ENCODE data around the gene GSX2. TPM values are rescaled to one million over a fixed set of nuclear protein-coding genes. Genes with fewer than 3 reads are reported as not detected.

The GSX2 gene
- total and polyA plus RNA-seq, 10 of the 15 experiments (the other 5 are each of a cell fraction or from before 2014, with no cell fraction given), result 0.04 to 0.58 (median 0.50) TPM; not detected in 5

DNA sequence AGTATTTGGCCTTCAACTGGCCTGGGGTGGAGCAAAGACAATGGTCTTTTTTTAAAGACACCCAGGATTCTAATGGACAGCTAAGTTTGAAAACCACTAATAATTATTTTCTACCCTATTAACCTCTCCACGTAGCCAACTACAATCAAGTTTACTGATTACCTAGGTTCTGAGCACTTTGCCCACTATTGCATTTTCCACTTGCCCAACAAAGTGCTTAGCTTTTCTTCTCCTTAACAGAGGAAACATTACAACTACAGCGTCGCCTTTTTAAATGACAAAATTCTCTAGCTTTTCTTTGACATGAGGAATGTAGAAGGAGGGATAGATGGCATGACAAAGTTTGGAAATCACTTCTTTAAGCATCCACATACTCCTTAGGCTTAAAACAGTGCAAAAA lies 37.6 kb upstream of the GSX2 start (continued):
- TF ChIP-seq EP300 (IDR thresholded peaks at IDR 0.05; ENCODE audit: borderline replicate concordance in 1 of 2, control insufficient read depth in 1 of 2, low read depth in 2 of 2, low read length in 2 of 2), result no peak
- TF ChIP-seq, protein P1, sequence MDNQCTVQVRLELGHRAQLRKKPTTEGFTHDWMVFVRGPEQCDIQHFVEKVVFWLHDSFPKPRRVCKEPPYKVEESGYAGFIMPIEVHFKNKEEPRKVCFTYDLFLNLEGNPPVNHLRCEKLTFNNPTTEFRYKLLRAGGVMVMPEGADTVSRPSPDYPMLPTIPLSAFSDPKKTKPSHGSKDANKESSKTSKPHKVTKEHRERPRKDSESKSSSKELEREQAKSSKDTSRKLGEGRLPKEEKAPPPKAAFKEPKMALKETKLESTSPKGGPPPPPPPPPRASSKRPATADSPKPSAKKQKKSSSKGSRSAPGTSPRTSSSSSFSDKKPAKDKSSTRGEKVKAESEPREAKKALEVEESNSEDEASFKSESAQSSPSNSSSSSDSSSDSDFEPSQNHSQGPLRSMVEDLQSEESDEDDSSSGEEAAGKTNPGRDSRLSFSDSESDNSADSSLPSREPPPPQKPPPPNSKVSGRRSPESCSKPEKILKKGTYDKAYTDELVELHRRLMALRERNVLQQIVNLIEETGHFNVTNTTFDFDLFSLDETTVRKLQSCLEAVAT (IDR thresholded peaks at IDR 0.05), result no peak
- TF ChIP-seq HDGF (IDR thresholded peaks at IDR 0.05), result no peak
- TF ChIP-seq, protein P2, sequence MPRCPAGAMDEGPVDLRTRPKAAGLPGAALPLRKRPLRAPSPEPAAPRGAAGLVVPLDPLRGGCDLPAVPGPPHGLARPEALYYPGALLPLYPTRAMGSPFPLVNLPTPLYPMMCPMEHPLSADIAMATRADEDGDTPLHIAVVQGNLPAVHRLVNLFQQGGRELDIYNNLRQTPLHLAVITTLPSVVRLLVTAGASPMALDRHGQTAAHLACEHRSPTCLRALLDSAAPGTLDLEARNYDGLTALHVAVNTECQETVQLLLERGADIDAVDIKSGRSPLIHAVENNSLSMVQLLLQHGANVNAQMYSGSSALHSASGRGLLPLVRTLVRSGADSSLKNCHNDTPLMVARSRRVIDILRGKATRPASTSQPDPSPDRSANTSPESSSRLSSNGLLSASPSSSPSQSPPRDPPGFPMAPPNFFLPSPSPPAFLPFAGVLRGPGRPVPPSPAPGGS (IDR thresholded peaks at IDR 0.05; ENCODE audit: borderline replicate concordance, insufficient read depth, low read depth, low read length, poor library complexity, severe bottlenecking), result no peak
- no peak for TF ChIP-seq CBX5 (IDR thresholded peaks at IDR 0.05; ENCODE audit: low read depth)
- TF ChIP-seq SUPT20H (IDR thresholded peaks at IDR 0.05; ENCODE audit: borderline replicate concordance, control insufficient read depth, low read depth, low read length), result no peak
- TF ChIP-seq CHD2 (IDR thresholded peaks at IDR 0.05; ENCODE audit: borderline replicate concordance, low read depth, low read length), result no peak
- no peak for TF ChIP-seq KDM1A (IDR thresholded peaks at IDR 0.05; ENCODE audit: borderline replicate concordance)
- no peak for TF ChIP-seq YBX1 (IDR thresholded peaks at IDR 0.05)

DNA sequence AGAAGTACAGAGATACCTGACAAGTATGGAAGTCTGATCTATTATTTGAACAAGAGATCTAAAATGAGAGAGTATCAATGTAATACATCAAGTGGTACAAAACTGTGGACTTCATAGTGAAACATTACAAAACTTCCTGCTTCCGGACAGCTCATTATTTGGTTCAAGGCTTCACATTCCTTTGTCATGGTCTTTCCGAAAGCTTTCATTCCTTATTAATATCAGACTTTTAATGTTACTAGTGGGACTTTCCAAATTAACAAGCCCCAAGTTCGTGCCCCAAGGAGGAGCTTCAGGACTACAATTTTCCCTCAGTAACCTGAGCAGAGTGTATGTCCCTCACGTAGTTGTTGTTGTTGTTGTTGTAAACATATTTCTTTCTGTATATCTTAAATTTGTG lies 36.7 kb upstream of the GSX2 start:
- SMC1A ChIA-PET (ENCODE audit: uncharacterized antibody, unreplicated experiment), result interaction anchor here (0.7 to 1.2 kb wide), 3 partner anchors 14 to 47 kb away, joined by 3 to 5 read pairs (median 4); no protein-coding TSS in a partner anchor
- Histone ChIP-seq H2AFZ (ENCODE audit: control insufficient read depth, low read depth, low read length) (peak overlapping the region; percentile 2; the same call in 1 of the 2 replicates), H3K36me3 (ENCODE audit: control insufficient read depth in 2 of 2, insufficient read depth in 2 of 2, low read length in 1 of 2) (no peaks in the 10 kb centered on the region), H3K79me2 (ENCODE audit: control insufficient read depth, insufficient read depth, low read length) (peaks cover 46% of the 10 kb centered on the region), H3K27me3 (replicated peaks in 1 of 2; ENCODE audit: control insufficient read depth in 2 of 2, insufficient read depth in 2 of 2, low read length in 1 of 2) (no peaks in the 10 kb centered on the region), H3K27ac (ENCODE audit: control insufficient read depth, insufficient read depth) (peak overlapping the region; percentile 68), H3K9ac (ENCODE audit: control insufficient read depth, insufficient read depth, low read length) (peak overlapping the region; percentile 84), H4K20me1 (ENCODE audit: control insufficient read depth, insufficient read depth) (no peaks in the 10 kb centered on the region), H3K9me3 (replicated peaks; ENCODE audit: control insufficient read depth, insufficient read depth, low read length) (no peaks in the 10 kb centered on the region), H3K4me2 (ENCODE audit: control insufficient read depth, insufficient read depth) (peak overlapping the region; percentile 78), H3K4me1 (ENCODE audit: control insufficient read depth, insufficient read depth, low read length) (no peaks in the 10 kb centered on the region), H3K4me3 (peak overlapping the region; percentile 91)
- CTCF ChIA-PET, result interaction anchor here (1.4 to 1.8 kb wide), 3 partner anchors 9 to 357 kb away, joined by 5 to 7 read pairs (median 5); no protein-coding TSS in a partner anchor
- intact Hi-C loops (cut with micrococcal nuclease; ENCODE audit: unreplicated experiment), result loop anchor here (10.0 kb wide), 2 partner anchors 358 to 1348 kb away; no protein-coding TSS in a partner anchor
- 4% methylated on average over 4 of the region's 4 CpGs for WGBS (ENCODE audit: insufficient coverage, insufficient replicate concordance, low lambda C conversion rate, missing lambda C conversion rate)
- DNase-seq (ENCODE audit: low read depth, low spot score), result no peak
- ATAC-seq, result peak; percentile 10
- TF ChIP-seq IKZF2 (IDR thresholded peaks at IDR 0.05), result 0 out of 4 replicates have a peak, but pooled peaks of 1 of the 2 experiments have one; percentile 14
- TF ChIP-seq, protein P3, sequence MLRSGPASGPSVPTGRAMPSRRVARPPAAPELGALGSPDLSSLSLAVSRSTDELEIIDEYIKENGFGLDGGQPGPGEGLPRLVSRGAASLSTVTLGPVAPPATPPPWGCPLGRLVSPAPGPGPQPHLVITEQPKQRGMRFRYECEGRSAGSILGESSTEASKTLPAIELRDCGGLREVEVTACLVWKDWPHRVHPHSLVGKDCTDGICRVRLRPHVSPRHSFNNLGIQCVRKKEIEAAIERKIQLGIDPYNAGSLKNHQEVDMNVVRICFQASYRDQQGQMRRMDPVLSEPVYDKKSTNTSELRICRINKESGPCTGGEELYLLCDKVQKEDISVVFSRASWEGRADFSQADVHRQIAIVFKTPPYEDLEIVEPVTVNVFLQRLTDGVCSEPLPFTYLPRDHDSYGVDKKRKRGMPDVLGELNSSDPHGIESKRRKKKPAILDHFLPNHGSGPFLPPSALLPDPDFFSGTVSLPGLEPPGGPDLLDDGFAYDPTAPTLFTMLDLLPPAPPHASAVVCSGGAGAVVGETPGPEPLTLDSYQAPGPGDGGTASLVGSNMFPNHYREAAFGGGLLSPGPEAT (IDR thresholded peaks at IDR 0.05; ENCODE audit: low read depth), result 0 out of 2 replicates have a peak, but pooled peaks have one; percentile 36
- TF ChIP-seq LARP7 (IDR thresholded peaks at IDR 0.05), result no peak
- peak; percentile 45; the same call in 1 of the 2 replicates for TF ChIP-seq NFIC (IDR thresholded peaks at IDR 0.05; ENCODE audit: low read depth, low read length)
- TF ChIP-seq ETV6 (conservative IDR thresholded peaks at IDR 0.05 in 1 of 2, IDR thresholded peaks at IDR 0.05 in 1 of 2; ENCODE audit: borderline replicate concordance in 1 of 2, low read depth in 1 of 2), result peak in 1 of 2 experiments; percentile 16; a peak in 1 of 4 replicates
- no peak for TF ChIP-seq SP1 (IDR thresholded peaks at IDR 0.05; ENCODE audit: low read depth, low read length)
- TF ChIP-seq CREB1 (IDR thresholded peaks at IDR 0.05; ENCODE audit: low read depth), result 0 out of 2 replicates have a peak, but pooled peaks have one; percentile 47
- TF ChIP-seq GABPA (IDR thresholded peaks at IDR 0.05; ENCODE audit: low read depth), result 0 out of 2 replicates have a peak, but pooled peaks have one; percentile 53
- TF ChIP-seq JUNB (IDR thresholded peaks at IDR 0.05), result peak; percentile 77
- POLR2A ChIA-PET, result interaction anchor here (1.1 kb wide), 1 partner anchor 375 kb away, joined by 4 read pairs; no protein-coding TSS in a partner anchor
- in situ Hi-C loops (cut with MboI), result no loop called here
- FAIRE-seq, result no peak
- no TSS peak for BruUV-seq (replicated peaks)
- RAD21 ChIA-PET (ENCODE audit: unreplicated experiment), result interaction anchor here (0.8 to 1.1 kb wide), 2 partner anchors 47 to 356 kb away, joined by 3 to 4 read pairs; no protein-coding TSS in a partner anchor
